ENCODE results near the gene SLC23A2.

Gene SLC23A2

GRCh38 chr20:4920655-4921054 is 80.7 kb downstream of the SLC23A2 start:
- TF ChIP-seq GLIS3 (CRISPR knock-in tag; IDR thresholded peaks at IDR 0.05) = no peak
- TF ChIP-seq TCF4 (CRISPR knock-in tag; IDR thresholded peaks at IDR 0.05; ENCODE audit: borderline replicate concordance) = no peak
- TF ChIP-seq TSHZ2 (CRISPR knock-in tag; IDR thresholded peaks at IDR 0.05) = no peak
- TF ChIP-seq PPARA (CRISPR knock-in tag; IDR thresholded peaks at IDR 0.05; ENCODE audit: borderline replicate concordance) = no peak
- TF ChIP-seq CSDC2 (CRISPR knock-in tag; IDR thresholded peaks at IDR 0.05) = no peak
- TF ChIP-seq ZNF8 (CRISPR knock-in tag; IDR thresholded peaks at IDR 0.05) = no peak
- no peak for TF ChIP-seq ZC3H10 (CRISPR knock-in tag; IDR thresholded peaks at IDR 0.05)
- no peak for TF ChIP-seq PATZ1 (CRISPR knock-in tag; IDR thresholded peaks at IDR 0.05; ENCODE audit: borderline replicate concordance)
- TF ChIP-seq ISL1 (CRISPR knock-in tag; IDR thresholded peaks at IDR 0.05) = no peak
- no peak for TF ChIP-seq CSRNP3 (CRISPR knock-in tag; IDR thresholded peaks at IDR 0.05)
- no peak for TF ChIP-seq ARNTL (CRISPR knock-in tag; IDR thresholded peaks at IDR 0.05; ENCODE audit: borderline replicate concordance, low read depth)
- TF ChIP-seq OSR1 (CRISPR knock-in tag; IDR thresholded peaks at IDR 0.05) = no peak
- no peak for TF ChIP-seq RARB (CRISPR knock-in tag; IDR thresholded peaks at IDR 0.05)
- no peak for TF ChIP-seq CREB5 (CRISPR knock-in tag; IDR thresholded peaks at IDR 0.05; ENCODE audit: low read depth)
- ATAC-seq = no peak

GRCh38 chr20:4920131-4920530 is 81.2 kb downstream of the SLC23A2 start:
- ATAC-seq = no peak

GRCh38 chr20:4919047-4919704 is 82.1 kb downstream of the SLC23A2 start:
- TF ChIP-seq ISL1 (CRISPR knock-in tag; IDR thresholded peaks at IDR 0.05) (no peak), PATZ1 (CRISPR knock-in tag; IDR thresholded peaks at IDR 0.05; ENCODE audit: borderline replicate concordance) (no peak), POU6F1 (CRISPR knock-in tag; IDR thresholded peaks at IDR 0.05; ENCODE audit: borderline replicate concordance, low read depth) (no peak), CSDC2 (CRISPR knock-in tag; IDR thresholded peaks at IDR 0.05) (no peak), GLIS3 (CRISPR knock-in tag; IDR thresholded peaks at IDR 0.05) (no peak), ZFP30 (CRISPR knock-in tag; IDR thresholded peaks at IDR 0.05) (no peak), BACH2 (CRISPR knock-in tag; IDR thresholded peaks at IDR 0.05; ENCODE audit: borderline replicate concordance) (no peak), RARB (CRISPR knock-in tag; IDR thresholded peaks at IDR 0.05) (no peak), ZC3H10 (CRISPR knock-in tag; IDR thresholded peaks at IDR 0.05) (no peak), ZNF8 (CRISPR knock-in tag; IDR thresholded peaks at IDR 0.05) (no peak), CREB5 (CRISPR knock-in tag; IDR thresholded peaks at IDR 0.05; ENCODE audit: low read depth) (no peak)
- no peak for ATAC-seq

More at GRCh38 chr20:4920131-4920530, 81.2 kb downstream of the SLC23A2 start:
- TF ChIP-seq ZNF8 (CRISPR knock-in tag; IDR thresholded peaks at IDR 0.05) = no peak

Data from SK-N-SH treated with all-trans-retinoic acid at 6 μM for 48 hours (cell line).